Sigmoid colon (tissue), 4 donors: Measurements from ENCODE around the gene PPP2R5A.

Source experiments
- CTCF ChIP-seq, 4 experiments: fragments of 450-650 bp in 3 of 4; fragments of 200-600 bp in 1 of 4; IDR thresholded peaks; one replicate each; pipeline ENCODE4 v1.5.1; 2016 to 2019; ENCODE audit warnings: antibody characterized with exemption in 4 of 4, mild to moderate bottlenecking in 3 of 4, moderate library complexity in 2 of 4
- POLR2A ChIP-seq, 2 donors: fragments of 450-650 bp; IDR thresholded peaks; one replicate each; pipeline ENCODE4 v1.6.1; 2016; ENCODE audit warnings: antibody characterized with exemption in 2 of 2, mild to moderate bottlenecking in 2 of 2, moderate library complexity in 2 of 2
- POLR2AphosphoS5 ChIP-seq, 4 donors: sonication (generic); formaldehyde crosslinking; IDR thresholded peaks; one replicate each; pipeline ENCODE4 v1.6.1; 2017; ENCODE audit warnings: antibody characterized with exemption in 4 of 4

DNA sequence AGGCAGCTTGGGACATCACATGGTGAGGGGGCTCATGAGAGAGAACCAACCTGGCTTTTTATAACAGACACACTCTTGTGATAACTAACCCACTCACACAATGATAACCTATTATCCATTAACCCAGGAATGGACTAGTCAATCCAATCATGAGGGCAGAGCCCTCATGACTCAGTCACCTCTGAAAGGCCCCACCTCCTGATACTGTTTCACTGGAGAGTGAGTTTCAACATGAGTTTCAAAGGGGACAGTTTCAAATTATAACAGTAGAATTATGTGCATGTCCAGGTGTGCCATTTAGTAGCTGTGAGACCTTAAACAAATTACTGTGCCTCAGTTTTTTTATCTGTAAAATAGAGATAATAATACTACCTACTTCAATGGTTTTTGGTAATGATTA, 47.6 kb upstream of the PPP2R5A start:
- no peak for TF ChIP-seq POLR2AphosphoS5 (IDR thresholded peaks at IDR 0.05)
- no peak for TF ChIP-seq CTCF (IDR thresholded peaks at IDR 0.05)
- TF ChIP-seq POLR2A (IDR thresholded peaks at IDR 0.05) = no peak
